GM12801 (cell line): ENCODE results near the gene CADPS.

Experiments
- CTCF ChIP-seq: IDR thresholded peaks from one replicate; pipeline ENCODE4 v1.5.1; 2011; ENCODE audit warnings: control low read depth; ENCODE audit not compliant: insufficient read length; ENCODE audit errors: extremely low read depth

CADPS gene

DNA sequence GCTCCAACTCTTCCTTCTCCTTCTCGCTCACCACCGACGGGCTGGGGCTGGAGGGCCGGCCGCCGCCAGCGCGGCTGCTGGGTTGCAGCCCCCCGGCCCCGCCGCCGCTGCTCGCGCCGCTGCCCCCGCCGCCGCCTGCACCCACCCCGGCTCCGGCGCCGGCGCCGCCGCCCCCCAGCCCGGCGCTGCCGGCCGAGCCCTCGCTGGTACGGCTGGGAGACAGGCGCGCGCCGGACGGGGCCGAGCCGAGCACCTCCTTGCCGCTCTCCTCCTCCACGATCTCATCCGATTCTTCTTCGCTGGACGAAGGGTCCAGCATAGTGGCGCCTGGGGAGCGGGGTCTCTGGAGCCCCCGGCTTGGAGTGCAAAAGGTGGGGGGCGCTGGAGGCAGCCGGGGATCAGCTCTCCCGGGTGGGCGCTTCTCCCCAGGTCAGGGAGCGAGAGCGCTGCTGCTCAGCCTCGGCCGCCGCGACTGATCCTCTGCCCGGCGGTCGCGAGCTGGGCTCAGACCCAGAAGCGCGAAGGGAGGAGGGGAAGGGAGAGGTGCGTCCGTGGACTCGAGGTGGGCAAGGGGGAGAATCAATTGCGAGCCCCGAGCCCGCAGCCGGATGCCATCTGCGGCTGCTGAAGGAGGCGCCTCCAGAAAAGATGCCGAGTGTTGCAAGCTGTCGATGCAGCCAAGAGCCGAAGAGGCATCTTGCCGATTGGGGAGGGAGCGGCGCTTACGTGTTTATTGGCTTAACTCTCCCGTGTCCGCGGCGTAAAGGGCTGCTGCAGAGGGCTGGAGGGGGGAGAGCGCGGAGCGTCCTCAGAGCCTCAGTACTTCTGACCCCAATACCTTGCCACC is at the start of gene CADPS:
TSS of gene CADPS (minus strand) at position 706 of the 847 bp plus-strand sequence. CDS start at position 319, 387 bp downstream.
- no peak for TF ChIP-seq CTCF

GRCh38 chr3:62923066-62923465 is 47.9 kb upstream of the CADPS start:
- no peak for TF ChIP-seq CTCF

GRCh38 chr3:62922326-62922725 is 47.1 kb upstream of the CADPS start:
- TF ChIP-seq CTCF = no peak

GRCh38 chr3:62920466-62920784 is 45.2 kb upstream of the CADPS start:
- TF ChIP-seq CTCF = no peak

GRCh38 chr3:62919784-62920465 is 44.7 kb upstream of the CADPS start:
- TF ChIP-seq CTCF = no peak

- no peak for TF ChIP-seq CTCF
Observed at GRCh38 chr3:62918777-62919176, 43.6 kb upstream of the CADPS start.

- no peak for TF ChIP-seq CTCF
Observed at GRCh38 chr3:62918131-62918530, 42.9 kb upstream of the CADPS start.
